NB4 (cell line): ENCODE measurements around the gene KRTAP12-3.
"Not testable (repeated sequence)": the region's sequence is repeated elsewhere in the genome, so short reads cannot be mapped to it uniquely, and the experiment has no call there.

Experiments used
- CTCF ChIP-seq: IDR thresholded peaks from one replicate; pipeline ENCODE4 v1.5.1; 2012; ENCODE audit warnings: low read depth, low read length
- MAX ChIP-seq: IDR thresholded peaks from 2 replicates; pipeline ENCODE4 v1.6.1; 2011; ENCODE audit warnings: low read depth, low read length
- MYC ChIP-seq: IDR thresholded peaks from 2 replicates; pipeline ENCODE4 v1.6.1; 2011; ENCODE audit warnings: low read depth, low read length
- POLR2A ChIP-seq: IDR thresholded peaks from 2 replicates; pipeline ENCODE4 v1.6.1; 2011; ENCODE audit warnings: mild to moderate bottlenecking; ENCODE audit not compliant: insufficient read length; ENCODE audit errors: extremely low read depth

GRCh38 chr21:44689740-44690139 is 32.0 kb downstream of the KRTAP12-3 start:
- TF ChIP-seq MYC, CTCF, MAX, POLR2A: not testable (repeated sequence)
